Neural cell (in vitro differentiated cells): ENCODE results near the gene LCN9. TPM values are rescaled to one million over a fixed set of nuclear protein-coding genes. Genes with fewer than 3 reads are reported as not detected.
"Not testable (repeated sequence)": the region's sequence is repeated elsewhere in the genome, so short reads cannot be mapped to it uniquely, and the experiment has no call there.

Experiments
- H2AFZ ChIP-seq: fragments of 200-600, 300-800 bp; sonication (generic), shearing (Covaris generic); 2 replicates; pipeline ENCODE4 v1.6.0; 2014; ENCODE audit warnings: low read depth, mild to moderate bottlenecking, antibody characterized with exemption, low read length, moderate library complexity
- H3F3A ChIP-seq: fragments of 200-600 bp; shearing (Covaris generic); 2 replicates; pipeline ENCODE4 v1.6.1; 2016; ENCODE audit warnings: mild to moderate bottlenecking, moderate library complexity, mixed read lengths, antibody characterized with exemption, low read length; ENCODE audit not compliant: insufficient read depth, poor library complexity, severe bottlenecking
- H3K27ac ChIP-seq: fragments of 200-600, 300-800 bp; sonication (generic), shearing (Covaris generic); 2 replicates; pipeline ENCODE4 v1.5.1; 2014; ENCODE audit warnings: mild to moderate bottlenecking, low read length, moderate library complexity
- H3K27me3 ChIP-seq: fragments of 300-800, 200-600 bp; sonication (generic), shearing (Covaris generic); 2 replicates; pipeline ENCODE4 v1.6.0; 2014; ENCODE audit warnings: mild to moderate bottlenecking, low read depth, low read length, moderate library complexity; ENCODE audit not compliant: insufficient read depth
- H3K36me3 ChIP-seq: fragments of 300-800, 200-600 bp; sonication (generic), shearing (Covaris generic); 2 replicates; pipeline ENCODE4 v1.5.1; 2014; ENCODE audit warnings: mild to moderate bottlenecking, antibody characterized with exemption, low read length, moderate library complexity; ENCODE audit not compliant: insufficient read depth
- H3K4me2 ChIP-seq: fragments of 300-800, 200-600 bp; sonication (generic), shearing (Covaris generic); 2 replicates; pipeline ENCODE4 v1.6.0; 2014; ENCODE audit warnings: mild to moderate bottlenecking, low read length
- H3K4me3 ChIP-seq: fragments of 300-800, 200-600 bp; sonication (generic), shearing (Covaris generic); 2 replicates; pipeline ENCODE4 v1.5.1; 2014; ENCODE audit warnings: mild to moderate bottlenecking, low read length, moderate library complexity
- H3K79me2 ChIP-seq: fragments of 200-600 bp; shearing (Covaris generic); replicated peaks from 2 replicates; pipeline ENCODE4 v1.6.0; 2014; ENCODE audit warnings: mild to moderate bottlenecking, low read length, moderate library complexity; ENCODE audit not compliant: insufficient read depth
- H3K9ac ChIP-seq: fragments of 300-800, 200-600 bp; sonication (generic), shearing (Covaris generic); 2 replicates; pipeline ENCODE4 v1.6.1; 2016; ENCODE audit warnings: mild to moderate bottlenecking, low read length, mixed read lengths
- H3K9me2 ChIP-seq: fragments of 200-600 bp; shearing (Covaris generic); 2 replicates; pipeline ENCODE4 v1.6.1; 2016; ENCODE audit warnings: mild to moderate bottlenecking, low read length, mixed read lengths; ENCODE audit not compliant: insufficient read depth
- H3K9me3 ChIP-seq: fragments of 200-600, 300-800 bp; sonication (generic), shearing (Covaris generic); 2 replicates; pipeline ENCODE4 v1.6.1; 2016; ENCODE audit warnings: mild to moderate bottlenecking, mixed run types, low read length, moderate library complexity, mixed read lengths
- H4K20me1 ChIP-seq: fragments of 200-600 bp; shearing (Covaris generic); 2 replicates; pipeline ENCODE4 v1.6.1; 2016; ENCODE audit warnings: mild to moderate bottlenecking, mixed run types; ENCODE audit not compliant: insufficient read depth
- CTCF ChIP-seq: fragments of 450-650 bp; IDR thresholded peaks from 2 replicates; pipeline ENCODE4 v1.5.1; 2014; ENCODE audit warnings: antibody characterized with exemption, mild to moderate bottlenecking, moderate library complexity; ENCODE audit not compliant: poor library complexity, severe bottlenecking
- EP300 ChIP-seq: fragments of 450-650 bp; conservative IDR thresholded peaks from 2 replicates; pipeline ENCODE4 v1.6.1; 2014; ENCODE audit warnings: antibody characterized with exemption, mild to moderate bottlenecking, moderate library complexity; ENCODE audit not compliant: poor library complexity, severe bottlenecking
- EZH2 ChIP-seq: fragments of 200-600, 300-800 bp; shearing (Covaris generic), sonication (generic); IDR thresholded peaks from 2 replicates; pipeline ENCODE4 v1.6.1; 2014; ENCODE audit warnings: antibody characterized with exemption, low read length, borderline replicate concordance, mild to moderate bottlenecking; ENCODE audit not compliant: insufficient read depth, poor library complexity, severe bottlenecking
- MXI1 ChIP-seq: fragments of 450-650 bp; conservative IDR thresholded peaks from 2 replicates; pipeline ENCODE4 v1.6.1; 2014; ENCODE audit warnings: antibody characterized with exemption, mild to moderate bottlenecking; ENCODE audit not compliant: poor library complexity, severe bottlenecking
- POLR2AphosphoS5 ChIP-seq: IDR thresholded peaks from 2 replicates; pipeline ENCODE4 v1.6.1; 2012
- RAD21 ChIP-seq: fragments of 450-650 bp; conservative IDR thresholded peaks from 2 replicates; pipeline ENCODE4 v1.6.1; 2014; ENCODE audit warnings: antibody characterized with exemption, mild to moderate bottlenecking, moderate library complexity
- REST ChIP-seq: IDR thresholded peaks from 2 replicates; pipeline ENCODE4 v1.6.1; 2012; ENCODE audit warnings: borderline replicate concordance
- SMC3 ChIP-seq: fragments of 450-650 bp; conservative IDR thresholded peaks from 2 replicates; pipeline ENCODE4 v1.6.1; 2014; ENCODE audit warnings: antibody characterized with exemption, mild to moderate bottlenecking, moderate library complexity; ENCODE audit not compliant: poor library complexity
- TAF1 ChIP-seq: IDR thresholded peaks from 2 replicates; pipeline ENCODE4 v1.6.1; 2012; ENCODE audit warnings: low read depth
- polyA plus RNA-seq: library from polyadenylated mRNA; depleted of rRNA; stranded (reverse); fragments of >200 nt; gene quantifications from 2 replicates; pipeline ENCODE4 v1.2.3, GENCODE V29; 2014

The LCN9 gene
- polyA plus RNA-seq, 1 donor from 2014 or later, result 2.5 TPM

DNA sequence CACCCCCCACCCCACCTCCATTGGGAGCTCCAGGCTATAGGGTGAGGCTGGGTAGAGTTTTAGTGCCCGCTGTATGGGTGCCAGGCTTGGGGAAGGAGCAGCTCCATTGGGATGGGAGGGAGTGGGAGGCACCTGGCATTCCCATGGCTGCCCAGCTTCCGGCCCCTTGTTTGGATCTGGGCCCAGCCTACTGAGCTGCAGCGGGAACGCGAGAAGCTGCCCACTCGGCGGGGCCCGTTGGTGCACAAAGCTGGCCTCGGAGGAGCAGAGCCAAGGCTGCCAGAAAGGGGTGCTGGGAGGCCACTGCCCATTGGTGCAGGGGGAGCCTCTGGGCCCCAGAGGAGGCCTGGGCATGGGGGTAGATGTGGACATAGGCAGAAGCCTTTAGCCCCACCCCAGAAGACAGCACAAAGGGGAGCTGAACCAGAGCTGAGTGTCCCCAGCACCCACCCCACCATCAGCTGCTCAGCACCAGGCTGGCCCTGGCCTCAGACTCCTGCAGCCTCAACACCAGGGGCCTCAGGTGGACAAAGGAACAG lies 4.4 kb downstream of the LCN9 start:
- Histone ChIP-seq H3K36me3 (no peaks in the 10 kb centered on the region), H2AFZ (no peak overlapping the region), H3K27ac (no peak overlapping the region), H3K4me2 (no peak overlapping the region), H3K9ac (no peak overlapping the region), H3K79me2 (no peaks in the 10 kb centered on the region), H3K9me3 (no peaks in the 10 kb centered on the region), H3F3A (no peaks in the 10 kb centered on the region), H3K4me3 (no peak overlapping the region), H4K20me1 (no peaks in the 10 kb centered on the region), H3K27me3 (no peaks in the 10 kb centered on the region), H3K9me2 (no peaks in the 10 kb centered on the region)
- TF ChIP-seq RAD21 (no peak), POLR2AphosphoS5 (no peak), CTCF (no peak), EP300 (no peak), MXI1 (no peak), REST (no peak), EZH2 (no peak), SMC3 (no peak), TAF1 (no peak)

- not testable (repeated sequence) for H3K27me3 ChIP-seq, H4K20me1 ChIP-seq, H2AFZ ChIP-seq, H3K36me3 ChIP-seq, H3K9ac ChIP-seq, H3K9me3 ChIP-seq, H3K4me3 ChIP-seq, H3K27ac ChIP-seq, H3F3A ChIP-seq, H3K4me2 ChIP-seq, H3K9me2 ChIP-seq, H3K79me2 ChIP-seq
Observed at GRCh38 chr9:135669018-135669417, 5.9 kb downstream of the LCN9 start.

DNA sequence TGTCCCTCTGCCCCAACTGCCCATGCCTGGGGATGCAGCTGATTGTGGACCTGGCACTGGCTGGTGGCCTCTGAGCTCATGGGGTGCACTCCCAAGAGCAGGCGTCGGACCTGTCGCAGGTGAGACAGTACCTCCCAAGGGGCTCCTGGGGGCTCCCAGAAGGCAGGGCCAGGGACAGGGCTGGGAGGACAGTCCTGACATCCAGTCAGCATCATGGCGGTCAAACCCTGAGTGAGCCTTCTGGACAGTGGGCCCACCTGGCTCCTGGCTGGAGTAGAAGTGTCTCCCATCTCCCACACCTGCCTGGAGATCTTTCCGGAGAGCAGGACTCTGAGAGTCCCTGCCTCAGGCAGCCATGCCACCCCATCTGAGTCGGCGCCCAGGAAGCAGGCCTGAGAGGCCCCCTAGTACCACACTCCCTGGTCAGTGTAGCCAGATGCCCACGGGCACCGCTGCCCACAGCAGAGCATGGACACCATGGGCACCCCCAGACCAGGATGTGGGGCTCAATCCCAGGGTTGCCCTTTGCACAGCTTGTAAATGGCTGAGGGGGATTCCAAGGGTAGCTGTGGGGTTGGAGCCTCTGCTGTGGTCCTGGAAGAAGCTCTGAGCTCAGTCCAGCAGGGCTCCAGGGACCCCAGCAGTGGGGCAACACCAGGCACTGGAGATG lies 6.6 kb downstream of the LCN9 start:
- H2AFZ ChIP-seq, result no peak overlapping the region
- H3K9me3 ChIP-seq, result no peaks in the 10 kb centered on the region
- no peaks in the 10 kb centered on the region for H3K36me3 ChIP-seq
- no peak overlapping the region for H3K9ac ChIP-seq
- H3F3A ChIP-seq, result no peaks in the 10 kb centered on the region
- no peak overlapping the region for H3K27ac ChIP-seq
- no peak overlapping the region for H3K4me3 ChIP-seq
- H3K27me3 ChIP-seq, result no peaks in the 10 kb centered on the region
- H3K4me2 ChIP-seq, result no peak overlapping the region
- H4K20me1 ChIP-seq, result no peaks in the 10 kb centered on the region
- H3K79me2 ChIP-seq, result no peaks in the 10 kb centered on the region
- TF ChIP-seq EZH2, result no peak
- no peaks in the 10 kb centered on the region for H3K9me2 ChIP-seq
